IPS DF 6.9 (cell line): ENCODE measurements around the gene OR6B2.

Experiments
- DNase-seq: peaks from one replicate; pipeline ENCODE4 v3.0.0-alpha.2; 2013; ENCODE audit warnings: low read depth, low spot score
- H3K27ac ChIP-seq: one replicate; pipeline ENCODE4 v1.5.1; 2013; ENCODE audit warnings: low read length, control low read depth
- H3K27me3 ChIP-seq: 2 replicates; pipeline ENCODE4 v1.6.1; 2013; ENCODE audit warnings: mild to moderate bottlenecking, low read length; ENCODE audit not compliant: control insufficient read depth, insufficient read depth
- H3K36me3 ChIP-seq: 2 replicates; pipeline ENCODE4 v1.6.1; 2013; ENCODE audit warnings: low read length; ENCODE audit not compliant: control insufficient read depth, insufficient read depth
- H3K4me1 ChIP-seq: 2 replicates; pipeline ENCODE4 v1.6.1; 2013; ENCODE audit warnings: low read length; ENCODE audit not compliant: control insufficient read depth, insufficient read depth
- H3K4me3 ChIP-seq: 2 replicates; pipeline ENCODE4 v1.5.1; 2013; ENCODE audit warnings: mild to moderate bottlenecking, low read length
- H3K9me3 ChIP-seq: 2 replicates; pipeline ENCODE4 v1.6.1; 2013; ENCODE audit warnings: low read length, inconsistent platforms; ENCODE audit not compliant: control insufficient read depth, insufficient read depth
- WGBS: extraction: QIAGEN DNeasy Blood & Tissue Kit; methylation state at CpG from one replicate; pipeline ENCODE4 v1.1.7; 2013; ENCODE audit warnings: mixed read lengths, missing lambda C conversion rate; ENCODE audit not compliant: insufficient read length, insufficient coverage; 5-methylcytosine and 5-hydroxymethylcytosine counted together

The OR6B2 gene

DNA sequence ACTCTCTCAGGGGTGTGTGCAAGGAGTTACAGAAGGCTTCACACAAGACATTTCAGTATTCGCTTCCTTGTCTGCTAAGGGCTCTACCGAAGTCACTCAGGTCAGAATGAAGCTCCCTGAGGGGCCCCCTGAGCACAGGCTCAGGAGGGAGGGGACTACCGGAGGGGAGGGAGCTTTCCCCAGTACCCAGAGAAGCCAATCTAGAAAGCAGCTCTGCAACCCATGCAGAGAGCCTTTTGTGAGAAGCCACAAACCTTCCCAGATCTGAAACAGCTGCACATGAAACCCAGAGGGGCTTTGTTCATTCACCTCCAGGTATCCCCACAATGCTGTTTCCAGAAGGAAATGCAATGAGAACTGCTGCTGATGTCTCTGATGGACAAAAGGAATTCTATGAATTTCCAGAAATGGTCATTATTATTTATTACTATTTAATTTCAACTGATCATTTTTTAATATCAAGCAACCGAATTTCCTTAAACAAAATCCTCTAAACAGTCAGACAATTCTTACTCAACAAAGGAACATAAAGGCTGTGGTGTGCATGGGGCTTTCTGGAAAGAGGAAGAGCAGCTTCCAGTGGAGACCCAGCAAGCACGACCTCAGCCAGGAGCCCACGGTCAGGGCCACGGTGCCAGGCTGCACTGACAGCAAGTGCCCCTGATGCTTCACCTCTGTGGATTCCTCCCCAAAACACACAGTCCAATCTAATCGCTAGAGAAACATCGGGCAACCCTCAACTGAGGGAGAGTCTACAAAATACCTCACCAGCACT is 47.0 kb downstream of the OR6B2 start:
- 0 out of 2 replicates have a peak, but pooled peaks cover 2% of the 10 kb centered on the region for H3K4me1 ChIP-seq
- no peak overlapping the region for H3K27ac ChIP-seq
- no peak for DNase-seq
- WGBS = 100% methylated on average over 1 of the region's 9 CpGs
- no peak overlapping the region for H3K4me3 ChIP-seq
- H3K27me3 ChIP-seq = no peaks in the 10 kb centered on the region
- no peaks in the 10 kb centered on the region for H3K9me3 ChIP-seq
- peaks cover 11% of the 10 kb centered on the region for H3K36me3 ChIP-seq
